Testis (tissue), 2 donors: ENCODE results near the gene SUPT3H.

ENCODE experiments used
- POLR2A ChIP-seq: fragments of 450-650 bp; IDR thresholded peaks from one replicate; pipeline ENCODE4 v1.6.1; 2017; ENCODE audit warnings: antibody characterized with exemption, mild to moderate bottlenecking, moderate library complexity
- TF ChIP-seq, protein P1 (sequence below), 3 experiments: fragments of 450-650 bp in 2 of 3; fragments of 200-600 bp in 1 of 3; sonication (generic) in 1 of 3; IDR thresholded peaks; one replicate each; pipeline ENCODE4 v1.5.1; 2016 to 2019; ENCODE audit warnings: antibody characterized with exemption in 3 of 3, mild to moderate bottlenecking in 2 of 3, moderate library complexity in 1 of 3

DNA sequence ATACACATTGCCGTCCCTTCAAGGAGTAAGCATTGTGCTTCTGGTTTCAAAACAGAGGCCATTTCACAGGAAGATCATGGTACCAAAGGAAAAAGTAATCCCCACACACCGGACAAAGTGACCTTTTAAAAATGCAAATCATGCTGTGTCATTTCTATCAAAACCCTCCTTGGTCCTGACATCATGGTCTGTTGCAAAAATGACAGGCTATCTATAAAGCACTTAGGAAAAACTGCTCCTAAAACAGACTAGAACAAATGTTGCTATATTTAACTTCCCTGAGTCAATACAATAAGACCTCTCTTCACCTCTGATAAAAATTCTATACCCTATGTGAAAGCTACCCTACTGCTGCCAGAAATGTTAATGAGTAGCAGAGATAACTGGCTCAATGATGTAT lies 403.2 kb downstream of the SUPT3H start:
- TF ChIP-seq, protein P1, sequence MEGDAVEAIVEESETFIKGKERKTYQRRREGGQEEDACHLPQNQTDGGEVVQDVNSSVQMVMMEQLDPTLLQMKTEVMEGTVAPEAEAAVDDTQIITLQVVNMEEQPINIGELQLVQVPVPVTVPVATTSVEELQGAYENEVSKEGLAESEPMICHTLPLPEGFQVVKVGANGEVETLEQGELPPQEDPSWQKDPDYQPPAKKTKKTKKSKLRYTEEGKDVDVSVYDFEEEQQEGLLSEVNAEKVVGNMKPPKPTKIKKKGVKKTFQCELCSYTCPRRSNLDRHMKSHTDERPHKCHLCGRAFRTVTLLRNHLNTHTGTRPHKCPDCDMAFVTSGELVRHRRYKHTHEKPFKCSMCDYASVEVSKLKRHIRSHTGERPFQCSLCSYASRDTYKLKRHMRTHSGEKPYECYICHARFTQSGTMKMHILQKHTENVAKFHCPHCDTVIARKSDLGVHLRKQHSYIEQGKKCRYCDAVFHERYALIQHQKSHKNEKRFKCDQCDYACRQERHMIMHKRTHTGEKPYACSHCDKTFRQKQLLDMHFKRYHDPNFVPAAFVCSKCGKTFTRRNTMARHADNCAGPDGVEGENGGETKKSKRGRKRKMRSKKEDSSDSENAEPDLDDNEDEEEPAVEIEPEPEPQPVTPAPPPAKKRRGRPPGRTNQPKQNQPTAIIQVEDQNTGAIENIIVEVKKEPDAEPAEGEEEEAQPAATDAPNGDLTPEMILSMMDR (IDR thresholded peaks at IDR 0.05), result no peak
- TF ChIP-seq POLR2A, result no peak
